ENCODE measurements around the gene ZCCHC2. TPM values are rescaled to one million over a fixed set of nuclear protein-coding genes. Genes with fewer than 3 reads are reported as not detected.

Gene ZCCHC2
- total and polyA plus RNA-seq, 4 donors, result 7.1 to 25.4 (median 10.8) TPM

GRCh38 chr18:62611453-62612288 lies 88.8 kb downstream of the ZCCHC2 start:
- H3K9ac ChIP-seq (ENCODE audit: low read depth in 1 of 2, low read length in 2 of 2), result no peak overlapping the region
- H3K9me3 ChIP-seq (ENCODE audit: control insufficient read depth in 4 of 4, low read length in 3 of 4), result no peaks in the 10 kb centered on the region
- 53% methylated on average over 32 of the region's 32 CpGs for WGBS
- no peak for DNase-seq (ENCODE audit: low spot score)
- H3K36me3 ChIP-seq (ENCODE audit: control insufficient read depth in 4 of 4, insufficient read depth in 3 of 4, low read depth in 1 of 4, low read length in 3 of 4), result no peaks in the 10 kb centered on the region
- no peaks in the 10 kb centered on the region for H3K27me3 ChIP-seq (ENCODE audit: control insufficient read depth in 4 of 4, insufficient read depth in 4 of 4, low read length in 3 of 4)
- TF ChIP-seq CTCF (IDR thresholded peaks at IDR 0.05; ENCODE audit: low read depth, low read length, missing input control) (no peak), JUND (IDR thresholded peaks at IDR 0.05) (no peak), RAD21 (IDR thresholded peaks at IDR 0.05) (no peak), ZBTB33 (IDR thresholded peaks at IDR 0.05) (no peak), TAF1 (conservative IDR thresholded peaks at IDR 0.05) (no peak), MAX (IDR thresholded peaks at IDR 0.05) (no peak), ATF3 (IDR thresholded peaks at IDR 0.05) (no peak), HNF4G (IDR thresholded peaks at IDR 0.05) (no peak), REST (IDR thresholded peaks at IDR 0.05) (no peak), RXRA (IDR thresholded peaks at IDR 0.05) (no peak), NR2F2 (IDR thresholded peaks at IDR 0.05) (no peak), HNF4A (conservative IDR thresholded peaks at IDR 0.05) (no peak)
- peak overlapping the region in 2 of 3 donors; percentile 29 to 32 for H3K4me3 ChIP-seq (ENCODE audit: low read depth in 1 of 3, low read length in 3 of 3)
- peaks cover 0 to 4% (median 3%) of the 10 kb centered on the region in 4 donors for H3K4me1 ChIP-seq (ENCODE audit: control insufficient read depth in 4 of 4, insufficient read depth in 4 of 4, low read length in 3 of 4)
- H3K27ac ChIP-seq (ENCODE audit: low read depth in 1 of 2, low read length in 2 of 2), result no peak overlapping the region

GRCh38 chr18:62612289-62612645 lies 89.4 kb downstream of the ZCCHC2 start:
- no peaks in the 10 kb centered on the region for H3K27me3 ChIP-seq (ENCODE audit: control insufficient read depth in 4 of 4, insufficient read depth in 4 of 4, low read length in 3 of 4)
- no peaks in the 10 kb centered on the region for H3K36me3 ChIP-seq (ENCODE audit: control insufficient read depth in 4 of 4, insufficient read depth in 3 of 4, low read depth in 1 of 4, low read length in 3 of 4)
- peaks cover 0 to 4% (median 3%) of the 10 kb centered on the region in 4 donors for H3K4me1 ChIP-seq (ENCODE audit: control insufficient read depth in 4 of 4, insufficient read depth in 4 of 4, low read length in 3 of 4)
- no peak overlapping the region for H3K9ac ChIP-seq (ENCODE audit: low read depth in 1 of 2, low read length in 2 of 2)
- no peak overlapping the region for H3K4me3 ChIP-seq (ENCODE audit: low read depth in 1 of 3, low read length in 3 of 3)
- H3K9me3 ChIP-seq (ENCODE audit: control insufficient read depth in 4 of 4, low read length in 3 of 4), result no peaks in the 10 kb centered on the region
- no peak overlapping the region for H3K27ac ChIP-seq (ENCODE audit: low read depth in 1 of 2, low read length in 2 of 2)
- WGBS, result 79% methylated on average over 4 of the region's 4 CpGs
- no peak for DNase-seq (ENCODE audit: low spot score)
- no peak for TF ChIP-seq TAF1 (conservative IDR thresholded peaks at IDR 0.05)
- TF ChIP-seq ZBTB33 (IDR thresholded peaks at IDR 0.05), result no peak
- no peak for TF ChIP-seq YY1 (IDR thresholded peaks at IDR 0.05)
- TF ChIP-seq HNF4G (IDR thresholded peaks at IDR 0.05), result no peak
- no peak for TF ChIP-seq RAD21 (IDR thresholded peaks at IDR 0.05)
- TF ChIP-seq CTCF (IDR thresholded peaks at IDR 0.05; ENCODE audit: low read depth, low read length, missing input control), result no peak
- TF ChIP-seq HNF4A (conservative IDR thresholded peaks at IDR 0.05), result no peak
- TF ChIP-seq NR2F2 (IDR thresholded peaks at IDR 0.05), result no peak
- TF ChIP-seq ATF3 (IDR thresholded peaks at IDR 0.05), result no peak
- no peak for TF ChIP-seq GABPA (IDR thresholded peaks at IDR 0.05 in 1 of 2, conservative IDR thresholded peaks at IDR 0.05 in 1 of 2)
- no peak for TF ChIP-seq RXRA (IDR thresholded peaks at IDR 0.05)

Measured in liver (tissue), 9 donors.